ENCODE results near the gene DNAH11.

DNA sequence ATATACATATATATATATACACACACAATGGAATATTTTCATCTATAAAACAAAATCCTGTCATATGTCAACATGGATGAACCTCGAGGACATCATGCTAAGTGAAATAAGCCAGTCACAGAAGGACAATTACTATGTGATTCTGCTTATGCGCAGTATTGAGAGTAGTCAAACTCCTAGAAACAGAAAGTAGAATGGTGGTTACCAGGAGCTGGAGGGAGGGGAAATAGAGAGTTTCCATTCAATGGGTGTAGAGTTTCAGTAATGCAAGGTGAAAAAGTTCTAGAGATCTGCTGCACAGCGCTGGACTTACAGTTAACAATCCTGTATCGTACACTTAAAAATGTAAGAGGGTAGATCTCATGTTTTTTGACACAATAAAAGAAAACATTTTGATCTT lies 221.0 kb downstream of the DNAH11 start:
- TF ChIP-seq ZBTB7A (CRISPR knock-in tag; IDR thresholded peaks at IDR 0.05), result no peak
- no peak for TF ChIP-seq ZSCAN9 (CRISPR knock-in tag; IDR thresholded peaks at IDR 0.05; ENCODE audit: borderline replicate concordance)
- TF ChIP-seq ERF (CRISPR knock-in tag; IDR thresholded peaks at IDR 0.05), result no peak
- no peak for TF ChIP-seq SUZ12 (IDR thresholded peaks at IDR 0.05; ENCODE audit: low read depth, low read length)
- TF ChIP-seq, protein P1, sequence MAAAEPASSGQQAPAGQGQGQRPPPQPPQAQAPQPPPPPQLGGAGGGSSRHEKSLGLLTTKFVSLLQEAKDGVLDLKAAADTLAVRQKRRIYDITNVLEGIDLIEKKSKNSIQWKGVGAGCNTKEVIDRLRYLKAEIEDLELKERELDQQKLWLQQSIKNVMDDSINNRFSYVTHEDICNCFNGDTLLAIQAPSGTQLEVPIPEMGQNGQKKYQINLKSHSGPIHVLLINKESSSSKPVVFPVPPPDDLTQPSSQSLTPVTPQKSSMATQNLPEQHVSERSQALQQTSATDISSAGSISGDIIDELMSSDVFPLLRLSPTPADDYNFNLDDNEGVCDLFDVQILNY (CRISPR knock-in tag; conservative IDR thresholded peaks at IDR 0.05), result no peak
- TF ChIP-seq EZH2 (conservative IDR thresholded peaks at IDR 0.05; ENCODE audit: low read depth, low read length), result no peak

All from HepG2 (cell line).